GF-D8 (cell line): ENCODE data around the gene TPTE.
"Not testable (repeated sequence)": the region's sequence is repeated elsewhere in the genome, so short reads cannot be mapped to it uniquely, and the experiment has no call there.

Experiments used
- DNase-seq: peaks from one replicate; lab custom pipeline; 2025; lab: John Stamatoyannopoulos, UW

Gene TPTE

GRCh38 chr21:10521091-10521598, at the start of gene TPTE:
TSS of gene TPTE (plus strand) at chr21:10521583. CDS start at chr21:10538724, 17,141 bp downstream.
- DNase-seq = no peak

- not testable (repeated sequence) for DNase-seq
Observed at GRCh38 chr21:10471999-10472398, 49.4 kb upstream of the TPTE start.

- DNase-seq = not testable (repeated sequence)
Observed at GRCh38 chr21:10477794-10478193, 43.6 kb upstream of the TPTE start.

GRCh38 chr21:10479875-10480274, 41.5 kb upstream of the TPTE start:
- not testable (repeated sequence) for DNase-seq

- DNase-seq = not testable (repeated sequence)
Observed at GRCh38 chr21:10484864-10485263, 36.5 kb upstream of the TPTE start.

GRCh38 chr21:10490453-10490852, 30.9 kb upstream of the TPTE start:
- not testable (repeated sequence) for DNase-seq

GRCh38 chr21:10511116-10511515, 10.3 kb upstream of the TPTE start:
- no peak for DNase-seq

GRCh38 chr21:10516889-10517288, 4.5 kb upstream of the TPTE start:
- DNase-seq = not testable (repeated sequence)

GRCh38 chr21:10517904-10518303, 3.5 kb upstream of the TPTE start:
- DNase-seq = not testable (repeated sequence)

GRCh38 chr21:10521835-10522500, 585 bp downstream of the TPTE start:
- not testable (repeated sequence) for DNase-seq

- DNase-seq = no peak
Observed at GRCh38 chr21:10539956-10540355, 18.6 kb downstream of the TPTE start.

- DNase-seq = not testable (repeated sequence)
Observed at GRCh38 chr21:10544376-10544775, 23.0 kb downstream of the TPTE start.

- DNase-seq = not testable (repeated sequence)
Observed at GRCh38 chr21:10547868-10548267, 26.5 kb downstream of the TPTE start.

- DNase-seq = not testable (repeated sequence)
Observed at GRCh38 chr21:10548331-10548954, 27.1 kb downstream of the TPTE start.

GRCh38 chr21:10570803-10571202, 49.4 kb downstream of the TPTE start:
- not testable (repeated sequence) for DNase-seq

- not testable (repeated sequence) for DNase-seq
Observed at GRCh38 chr21:10574531-10575310, 53.3 kb downstream of the TPTE start.

GRCh38 chr21:10575311-10575667, 53.9 kb downstream of the TPTE start:
- no peak for DNase-seq

- not testable (repeated sequence) for DNase-seq
Observed at GRCh38 chr21:10578910-10579309, 57.5 kb downstream of the TPTE start.

GRCh38 chr21:10589115-10589514, 67.7 kb downstream of the TPTE start:
- not testable (repeated sequence) for DNase-seq

- DNase-seq = not testable (repeated sequence)
Observed at GRCh38 chr21:10607074-10607473, 85.7 kb downstream of the TPTE start.

- DNase-seq = not testable (repeated sequence)
Observed at GRCh38 chr21:10614285-10614684, 92.9 kb downstream of the TPTE start.

- DNase-seq = not testable (repeated sequence)
Observed at GRCh38 chr21:10616061-10616460, 94.7 kb downstream of the TPTE start.

GRCh38 chr21:10616535-10616934, 95.2 kb downstream of the TPTE start:
- DNase-seq = no peak
